Purkinje cell (primary cell): ENCODE measurements around the gene RCE1. TPM values are rescaled to one million over a fixed set of nuclear protein-coding genes. Genes with fewer than 3 reads are reported as not detected.

ENCODE experiments used
- polyA plus RNA-seq: library from polyadenylated mRNA; unstranded; fragments of >200 nt; fragmentation: Nextera tagmentation; gene quantifications from 2 replicates; pipeline ENCODE4 v1.2.1, GENCODE V29; 2014

RCE1 gene, protein sequence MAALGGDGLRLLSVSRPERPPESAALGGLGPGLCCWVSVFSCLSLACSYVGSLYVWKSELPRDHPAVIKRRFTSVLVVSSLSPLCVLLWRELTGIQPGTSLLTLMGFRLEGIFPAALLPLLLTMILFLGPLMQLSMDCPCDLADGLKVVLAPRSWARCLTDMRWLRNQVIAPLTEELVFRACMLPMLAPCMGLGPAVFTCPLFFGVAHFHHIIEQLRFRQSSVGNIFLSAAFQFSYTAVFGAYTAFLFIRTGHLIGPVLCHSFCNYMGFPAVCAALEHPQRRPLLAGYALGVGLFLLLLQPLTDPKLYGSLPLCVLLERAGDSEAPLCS
- 3.7 and 8.7 TPM in 2 replicates for polyA plus RNA-seq

DNA sequence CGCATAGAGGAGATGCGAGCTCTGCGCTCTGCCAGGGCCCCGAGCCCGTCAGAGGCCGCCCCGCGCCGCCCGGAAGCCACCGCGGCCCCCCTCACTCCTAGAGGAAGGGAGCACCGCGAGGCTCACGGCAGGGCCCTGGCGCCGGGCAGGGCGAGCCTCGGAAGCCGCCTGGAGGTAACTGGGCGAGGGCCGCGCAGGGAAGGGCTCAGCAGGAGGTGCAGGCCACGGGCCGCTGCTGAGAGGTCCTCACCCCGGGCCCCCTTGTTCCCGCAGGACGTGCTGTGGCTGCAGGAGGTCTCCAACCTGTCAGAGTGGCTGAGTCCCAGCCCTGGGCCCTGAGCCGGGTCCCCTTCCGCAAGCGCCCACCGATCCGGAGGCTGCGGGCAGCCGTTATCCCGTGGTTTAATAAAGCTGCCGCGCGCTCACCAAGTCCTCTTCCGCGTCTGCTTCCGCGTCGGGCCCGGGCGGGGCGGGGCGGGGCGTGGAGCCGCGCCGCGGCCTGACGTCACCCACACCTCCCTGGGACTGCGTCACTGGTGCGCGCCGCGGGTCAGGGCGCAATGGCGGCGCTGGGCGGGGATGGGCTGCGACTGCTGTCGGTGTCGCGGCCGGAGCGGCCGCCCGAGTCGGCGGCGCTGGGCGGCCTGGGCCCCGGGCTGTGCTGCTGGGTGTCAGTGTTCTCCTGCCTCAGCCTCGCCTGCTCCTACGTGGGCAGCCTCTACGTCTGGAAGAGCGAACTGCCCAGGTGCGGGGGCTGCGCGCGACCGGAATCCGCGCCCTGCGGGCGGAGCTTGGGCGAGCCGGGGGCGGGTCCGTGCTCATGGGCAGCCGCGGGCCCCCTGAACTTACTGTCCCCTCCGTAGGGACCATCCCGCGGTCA, at the start of gene RCE1:
Gene RCE1, plus strand, starts transcription at position 546 of the 880 bp plus-strand sequence. Its CDS starts 15 bp downstream, at position 561.

GRCh38 chr11:66856496-66857233, 13.4 kb downstream of the RCE1 start, which contains the start of gene LRFN4:
Gene LRFN4, plus strand, starts transcription at chr11:66857064. Its CDS starts 681 bp downstream, at chr11:66857745.

Other genes starting within 250 kb of the RCE1 start
- 8.6 and 17.6 TPM in 2 replicates for gene RBM14, start 226.8 kb upstream of the RCE1 start, polyA plus RNA-seq
- 45.8 and 61.8 TPM in 2 replicates for gene RBM4, start 204.7 kb upstream of the RCE1 start, polyA plus RNA-seq
- gene RBM4B, start 165.6 kb upstream of the RCE1 start, polyA plus RNA-seq, result 16.2 and 17.1 TPM in 2 replicates
- gene SPTBN2, start 114.2 kb upstream of the RCE1 start, polyA plus RNA-seq, result 73.2 and 78.9 TPM in 2 replicates
- 0.47 and 0.60 TPM in 2 replicates for gene LRFN4, start 13.6 kb downstream of the RCE1 start, polyA plus RNA-seq
- 6.6 and 10.7 TPM in 2 replicates for gene PC, start 114.9 kb downstream of the RCE1 start, polyA plus RNA-seq
- gene C11orf86, start 131.9 kb downstream of the RCE1 start, polyA plus RNA-seq, result not detected in 2 replicates
- 3.3 and 3.8 TPM in 2 replicates for gene SYT12, start 179.7 kb downstream of the RCE1 start, polyA plus RNA-seq
- not detected in 2 replicates for gene RHOD, start 213.4 kb downstream of the RCE1 start, polyA plus RNA-seq